GM18873 (cell line): ENCODE results near the gene KRTAP10-11.
"Not testable (repeated sequence)": the region's sequence is repeated elsewhere in the genome, so short reads cannot be mapped to it uniquely, and the experiment has no call there.

Experiments used
- ATAC-seq: cut with Tn5 transposase; IDR thresholded peaks from one replicate; pipeline ENCODE4 v1.9.1; 2021; ENCODE audit warnings: mild to moderate bottlenecking, moderate library complexity, moderate number of reproducible peaks; ENCODE audit not compliant: unreplicated experiment, low FRiP score

KRTAP10-11 gene

DNA sequence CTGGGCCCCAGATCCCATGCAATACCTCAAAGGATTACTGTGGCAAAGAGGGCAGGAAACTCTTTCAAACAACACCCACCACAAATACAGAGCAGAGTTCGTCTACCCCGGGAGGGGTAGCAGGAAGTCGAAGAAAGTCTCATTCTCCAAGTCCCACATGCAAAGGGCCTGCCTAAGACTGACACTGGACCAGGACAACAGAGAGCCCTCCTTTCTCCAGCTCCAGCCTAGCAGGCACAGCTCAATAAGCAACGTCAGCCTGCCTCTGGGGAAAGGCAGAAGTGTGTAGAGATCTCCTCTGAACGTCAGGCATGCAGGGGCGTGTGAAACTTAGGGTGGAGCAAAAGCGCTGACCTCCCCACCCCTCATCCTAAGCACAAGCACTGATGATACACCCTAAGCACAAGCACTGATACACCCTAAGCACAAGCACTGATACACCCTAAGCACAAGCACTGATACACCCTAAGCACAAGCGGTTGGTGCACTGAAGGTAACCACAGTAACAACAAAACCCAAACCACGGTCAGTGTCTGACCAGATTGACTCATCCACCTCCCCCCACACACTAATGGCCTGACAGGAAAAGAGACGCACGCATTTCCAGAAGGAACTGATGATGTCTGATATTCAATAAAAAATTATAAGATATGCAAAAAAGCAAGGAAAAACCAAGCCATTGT lies 12.8 kb downstream of the KRTAP10-11 start:
- ATAC-seq = no peak

DNA sequence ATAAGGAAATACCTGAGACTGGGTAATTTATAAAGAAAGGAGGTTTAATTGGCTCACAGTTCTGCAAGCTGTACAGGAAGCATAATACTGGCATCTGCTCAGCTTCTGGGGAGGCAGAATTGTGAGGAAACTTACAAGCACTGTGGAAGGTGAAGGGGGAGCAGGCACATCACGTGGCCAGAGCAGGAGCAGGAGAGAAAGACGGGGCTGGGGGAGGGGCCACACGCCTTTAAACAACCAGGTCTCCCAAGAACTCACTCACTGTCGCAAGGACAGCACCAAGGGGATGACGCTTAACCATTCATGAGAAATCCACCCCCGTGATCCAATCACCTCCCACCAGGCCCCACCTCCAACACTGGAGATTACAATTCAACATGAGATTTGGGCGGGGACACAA lies 15.4 kb downstream of the KRTAP10-11 start:
- ATAC-seq = not testable (repeated sequence)

DNA sequence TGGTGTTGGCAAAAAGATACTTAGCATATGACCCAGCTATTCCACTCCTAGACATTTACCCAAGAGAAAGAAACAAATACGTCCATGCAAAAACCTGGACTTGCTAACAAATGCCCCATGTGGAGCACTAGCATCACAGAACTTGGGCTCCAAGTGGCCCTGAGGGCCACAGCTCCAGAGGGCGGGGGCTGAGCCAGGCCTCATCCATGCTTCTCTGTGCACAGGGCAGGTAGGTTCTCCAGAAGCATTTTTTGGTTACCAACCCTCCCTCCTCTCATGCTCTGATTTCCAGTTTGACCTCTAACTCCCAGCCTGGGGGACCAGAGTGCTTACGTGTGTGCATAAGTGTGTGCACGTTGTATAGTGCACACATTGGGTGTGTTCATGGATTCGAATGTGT lies 18.5 kb downstream of the KRTAP10-11 start:
- no peak for ATAC-seq

GRCh38 chr21:44666401-44667320 lies 20.4 kb downstream of the KRTAP10-11 start, which contains the start of gene KRTAP12-2:
TSS of gene KRTAP12-2 (minus strand) at chr21:44666927. CDS start at chr21:44666886, 41 bp downstream.
- no peak for ATAC-seq

DNA sequence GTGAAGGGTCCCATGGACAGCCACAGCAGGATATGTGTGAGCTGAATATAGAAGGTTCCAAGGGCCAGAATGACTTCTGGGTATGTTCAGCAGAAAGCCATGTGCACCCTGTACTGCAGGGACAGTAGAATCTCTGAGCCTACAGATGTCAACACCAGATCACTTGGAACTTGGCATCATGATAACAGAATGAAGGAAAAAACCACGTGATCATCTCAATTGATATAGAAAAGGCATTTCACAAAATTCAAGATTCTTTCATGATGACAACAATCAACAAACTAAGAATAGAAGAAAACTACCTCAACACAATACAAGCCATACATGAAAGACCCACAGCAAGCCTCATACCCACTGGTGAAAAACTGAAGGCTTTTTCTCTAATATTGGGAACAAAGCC lies 21.4 kb downstream of the KRTAP10-11 start:
- ATAC-seq = no peak

DNA sequence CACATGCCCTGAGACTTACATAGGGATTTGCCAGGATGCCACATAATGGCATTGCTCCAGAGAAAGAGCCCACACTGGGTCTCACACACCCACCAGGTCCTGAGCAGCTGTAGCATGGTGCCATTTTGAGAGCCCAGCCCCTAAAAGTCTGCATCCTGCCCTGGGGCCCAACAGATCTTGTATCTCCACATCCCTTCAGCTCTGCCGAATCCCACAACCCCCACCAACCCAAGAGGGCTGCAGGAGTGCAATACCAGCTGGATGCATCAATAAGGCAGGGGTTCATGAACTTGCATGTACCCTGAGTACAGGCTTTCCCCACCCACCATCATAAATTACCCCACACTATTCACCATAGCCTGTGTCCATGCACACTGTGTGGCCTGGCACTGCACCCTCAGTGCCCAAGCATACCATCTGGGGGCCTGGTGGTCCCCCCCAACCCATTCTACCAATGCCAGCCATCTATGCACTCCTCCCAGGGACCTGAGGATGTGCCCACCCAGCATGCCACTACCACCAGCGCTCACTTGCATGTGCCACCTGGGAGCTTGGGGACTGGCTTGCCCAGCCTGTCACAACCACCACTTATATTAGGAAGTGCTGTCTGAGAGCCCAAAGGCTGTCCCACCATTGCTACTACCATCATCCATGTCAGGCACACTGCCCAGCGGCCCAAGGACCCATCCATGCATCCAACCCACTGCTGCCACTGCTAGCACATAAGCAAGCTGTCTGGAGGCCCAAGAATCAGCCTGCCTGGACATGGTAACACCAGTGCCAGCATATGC lies 24.6 kb downstream of the KRTAP10-11 start:
- ATAC-seq = no peak

- ATAC-seq = no peak
These were observed 25.7 kb downstream of the KRTAP10-11 start for GRCh38 chr21:44671911-44672310.

- no peak for ATAC-seq
These were observed 31.7 kb downstream of the KRTAP10-11 start for GRCh38 chr21:44677881-44678280.

- ATAC-seq = no peak
These were observed 34.9 kb downstream of the KRTAP10-11 start for GRCh38 chr21:44681152-44681551.

GRCh38 chr21:44681861-44682579 lies 35.8 kb downstream of the KRTAP10-11 start, which contains the start of gene KRTAP12-1:
TSS of gene KRTAP12-1 (minus strand) at chr21:44682163. CDS start at chr21:44682123, 40 bp downstream.
- ATAC-seq = no peak

DNA sequence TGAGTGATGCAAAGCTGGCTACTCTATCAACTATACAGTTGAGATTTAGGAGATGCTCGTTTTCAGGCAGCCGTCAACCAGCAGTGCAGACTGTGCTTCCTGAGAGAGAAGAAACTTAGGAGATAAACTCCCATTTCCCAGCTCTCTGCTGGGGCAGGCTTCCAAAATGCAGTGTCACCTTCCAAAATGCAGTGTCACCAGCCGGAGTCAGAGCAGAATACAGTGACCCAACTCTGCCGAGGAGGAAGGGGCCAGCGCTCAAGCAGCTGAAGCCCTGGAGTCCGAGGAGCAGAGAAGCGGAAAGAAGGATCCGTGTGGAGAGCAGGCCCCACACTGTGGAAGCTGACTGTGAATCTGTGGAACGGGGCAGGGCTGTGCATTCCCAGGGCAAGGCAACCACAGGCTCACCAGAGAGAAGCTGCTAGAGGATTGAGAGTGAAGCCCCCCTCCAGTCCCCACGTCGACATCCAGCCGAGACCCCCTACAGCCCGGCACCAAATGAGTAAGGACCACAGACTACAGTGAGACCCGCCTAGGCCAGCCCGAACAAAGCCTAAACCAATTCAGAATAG lies 36.5 kb downstream of the KRTAP10-11 start:
- no peak for ATAC-seq

GRCh38 chr21:44684077-44684476 lies 37.9 kb downstream of the KRTAP10-11 start:
- ATAC-seq = no peak

DNA sequence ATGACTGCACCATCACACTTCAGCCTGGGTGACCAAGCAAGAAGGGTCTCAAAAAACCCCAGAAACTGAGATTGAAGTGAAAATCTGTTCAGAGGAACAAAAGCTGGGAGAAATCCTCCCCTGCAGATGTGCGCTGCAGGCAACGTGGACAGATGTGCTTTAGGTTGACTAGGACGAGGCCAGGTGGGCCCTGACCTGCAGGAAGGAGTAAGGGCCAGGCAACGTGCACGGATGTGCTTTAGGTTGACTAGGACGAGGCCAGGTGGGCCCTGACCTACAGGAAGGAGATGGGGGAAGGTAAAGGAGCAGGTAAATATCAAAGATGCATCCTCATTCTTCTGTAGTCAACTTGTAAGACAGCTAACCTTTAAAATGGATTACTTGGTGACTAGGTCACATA lies 38.3 kb downstream of the KRTAP10-11 start:
- ATAC-seq = no peak

GRCh38 chr21:44685050-44685449 lies 38.8 kb downstream of the KRTAP10-11 start:
- not testable (repeated sequence) for ATAC-seq

DNA sequence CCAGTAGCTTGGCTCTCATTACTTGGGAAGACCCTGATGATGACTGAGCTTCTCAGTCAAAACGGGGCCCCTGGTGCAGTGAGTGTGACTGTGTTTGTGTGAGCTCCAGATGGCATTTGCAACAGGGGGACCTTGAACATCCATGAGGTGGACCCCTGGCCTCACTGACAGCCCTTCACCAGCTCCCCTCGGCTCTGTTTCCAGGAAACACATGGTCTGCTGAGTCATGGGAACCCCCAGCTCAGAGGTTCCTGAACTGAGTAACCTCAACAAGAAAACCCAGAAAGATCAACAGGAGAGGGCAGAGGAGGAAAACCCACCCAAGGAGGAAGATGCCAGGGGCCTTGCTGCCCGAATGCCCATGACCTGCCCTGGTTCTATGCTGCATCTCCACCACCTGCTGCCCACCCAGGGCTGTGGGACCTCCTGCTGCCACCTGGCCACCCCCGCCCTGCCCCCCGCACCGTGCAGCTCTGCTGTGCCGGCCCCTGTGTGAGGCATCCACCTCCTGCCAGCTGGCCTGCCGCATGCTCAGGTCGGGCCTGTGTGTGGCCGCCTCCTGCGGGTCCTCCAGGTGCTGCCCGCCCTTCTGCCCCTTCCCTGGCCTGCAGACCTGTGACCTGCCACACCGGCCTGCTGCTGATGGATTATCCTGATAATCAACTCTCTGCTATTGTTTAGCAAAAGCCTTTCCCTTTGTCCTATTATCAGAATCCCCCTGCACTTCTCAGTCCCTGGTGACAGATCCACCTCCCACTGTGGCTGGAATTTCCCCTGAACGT lies 40.0 kb downstream of the KRTAP10-11 start:
- no peak for ATAC-seq

GRCh38 chr21:44686843-44687561 lies 40.8 kb downstream of the KRTAP10-11 start:
- ATAC-seq = no peak

GRCh38 chr21:44687671-44688070 lies 41.5 kb downstream of the KRTAP10-11 start:
- no peak for ATAC-seq

GRCh38 chr21:44689740-44690139 lies 43.5 kb downstream of the KRTAP10-11 start:
- ATAC-seq = not testable (repeated sequence)
